Esophagus mucosa (tissue), 1 donor: Measurements from ENCODE around the gene ZNF750. TPM values are rescaled to one million over a fixed set of nuclear protein-coding genes. Genes with fewer than 3 reads are reported as not detected.

Experiments
- ATAC-seq: fragments of 200-7000 bp; cut with Tn5 transposase; one replicate; pipeline ENCODE4 v1.9.1; 2020
- total RNA-seq: library from RNA; stranded (reverse); gene quantifications from one replicate; pipeline ENCODE4 v1.2.4, GENCODE V29; 2023
- donor health status: DM: yes; HTN: yes; CAD: no.

ZNF750 gene
- total RNA-seq, 1 donor from 2014 or later, result 133 TPM

GRCh38 chr17:82835122-82835521, 4.7 kb downstream of the ZNF750 start:
- no peak for ATAC-seq

- ATAC-seq, result no peak
These were observed 6.8 kb downstream of the ZNF750 start for GRCh38 chr17:82832881-82833475.

- no peak for ATAC-seq
These were observed 7.4 kb downstream of the ZNF750 start for GRCh38 chr17:82832411-82832810.

GRCh38 chr17:82831818-82832200, 8.0 kb downstream of the ZNF750 start:
- no peak for ATAC-seq

- no peak for ATAC-seq
These were observed 8.6 kb downstream of the ZNF750 start for GRCh38 chr17:82831041-82831817.

GRCh38 chr17:82830249-82830661, 9.6 kb downstream of the ZNF750 start:
- ATAC-seq, result no peak

- ATAC-seq, result peak; percentile 4
These were observed 10.8 kb downstream of the ZNF750 start for GRCh38 chr17:82828875-82829487.

- no peak for ATAC-seq
These were observed 12.9 kb downstream of the ZNF750 start for GRCh38 chr17:82826956-82827355.

GRCh38 chr17:82826211-82826610, 13.6 kb downstream of the ZNF750 start:
- ATAC-seq, result no peak

- ATAC-seq, result no peak
These were observed 14.2 kb downstream of the ZNF750 start for GRCh38 chr17:82825540-82826124.

- peak; percentile 60 for ATAC-seq
These were observed 16.8 kb downstream of the ZNF750 start for GRCh38 chr17:82823004-82823403.

GRCh38 chr17:82822281-82822680, 17.5 kb downstream of the ZNF750 start:
- ATAC-seq, result no peak

GRCh38 chr17:82821554-82821953, 18.3 kb downstream of the ZNF750 start:
- no peak for ATAC-seq

- ATAC-seq, result no peak
These were observed 19.3 kb downstream of the ZNF750 start for GRCh38 chr17:82820278-82821251.

GRCh38 chr17:82817947-82818346, 21.9 kb downstream of the ZNF750 start:
- ATAC-seq, result no peak

GRCh38 chr17:82816358-82816757, 23.5 kb downstream of the ZNF750 start:
- no peak for ATAC-seq

- no peak for ATAC-seq
These were observed 24.0 kb downstream of the ZNF750 start for GRCh38 chr17:82815790-82816305.

- peak; percentile 20 for ATAC-seq
These were observed 24.5 kb downstream of the ZNF750 start for GRCh38 chr17:82815354-82815753.

- ATAC-seq, result no peak
These were observed 25.0 kb downstream of the ZNF750 start for GRCh38 chr17:82814834-82815233.

- ATAC-seq, result no peak
These were observed 26.3 kb downstream of the ZNF750 start for GRCh38 chr17:82813299-82814051.

- no peak for ATAC-seq
These were observed 27.2 kb downstream of the ZNF750 start for GRCh38 chr17:82812601-82813000.
